Karpas-422 (cell line): ENCODE data around the gene SLCO3A1. TPM values are rescaled to one million over a fixed set of nuclear protein-coding genes. Genes with fewer than 3 reads are reported as not detected.
A peak's percentile ranks its signal among the peaks of the same experiment; 100 is the strongest.

Experiments
- DNase-seq: peaks from one replicate; pipeline ENCODE4 v3.0.0-alpha.2; 2015
- H2AFZ ChIP-seq: fragments of 200-600 bp; sonication (generic); 2 replicates; pipeline ENCODE4 v1.6.1; 2014; ENCODE audit warnings: antibody characterized with exemption, low read length, mixed read lengths
- H3K27ac ChIP-seq: fragments of 200-600 bp; sonication (generic); 2 replicates; pipeline ENCODE4 v1.5.1; 2014; ENCODE audit warnings: mild to moderate bottlenecking, low read length, moderate library complexity
- H3K27me3 ChIP-seq: fragments of 200-600 bp; sonication (generic); 2 replicates; pipeline ENCODE4 v1.6.1; 2014; ENCODE audit warnings: low read length, mixed read lengths
- H3K36me3 ChIP-seq: fragments of 200-600 bp; sonication (generic); 2 replicates; pipeline ENCODE4 v1.6.1; 2014; ENCODE audit warnings: low read length, mixed read lengths; ENCODE audit not compliant: insufficient read depth
- H3K4me1 ChIP-seq: fragments of 200-600 bp; sonication (generic); 2 replicates; pipeline ENCODE4 v1.6.1; 2014; ENCODE audit warnings: mild to moderate bottlenecking, low read length, mixed read lengths
- H3K4me2 ChIP-seq: fragments of 200-600 bp; sonication (generic); 2 replicates; pipeline ENCODE4 v1.6.1; 2014; ENCODE audit warnings: low read length, low read depth, mild to moderate bottlenecking; ENCODE audit not compliant: poor library complexity, severe bottlenecking
- H3K4me3 ChIP-seq: fragments of 200-600 bp; sonication (generic); 2 replicates; pipeline ENCODE4 v1.5.1; 2014; ENCODE audit warnings: mild to moderate bottlenecking, antibody characterized with exemption, low read length, mixed read lengths
- H3K79me2 ChIP-seq: fragments of 200-600 bp; sonication (generic); 2 replicates; pipeline ENCODE4 v1.6.1; 2014; ENCODE audit warnings: mild to moderate bottlenecking, low read length, mixed read lengths
- H3K9ac ChIP-seq: fragments of 200-600 bp; sonication (generic); 2 replicates; pipeline ENCODE4 v1.6.0; 2014; ENCODE audit warnings: low read length
- H3K9me2 ChIP-seq: fragments of 200-600 bp; sonication (generic), shearing (Covaris generic); replicated peaks from 2 replicates; pipeline ENCODE4 v1.6.0; 2014; ENCODE audit warnings: mild to moderate bottlenecking, low read length, moderate library complexity; ENCODE audit not compliant: insufficient read depth
- H3K9me3 ChIP-seq: fragments of 300-700, 200-600 bp; sonication (generic); 2 replicates; pipeline ENCODE4 v1.6.1; 2014; ENCODE audit warnings: low read length, mixed read lengths
- H4K20me1 ChIP-seq: fragments of 200-600 bp; sonication (generic); 2 replicates; pipeline ENCODE4 v1.6.1; 2014; ENCODE audit warnings: mild to moderate bottlenecking, antibody characterized with exemption, low read length, low read depth; ENCODE audit not compliant: insufficient read depth
- total RNA-seq: library from RNA; depleted of rRNA; stranded (reverse); fragments of >200 nt; shearing (Covaris generic); gene quantifications from 2 replicates; pipeline ENCODE4 v1.2.3, GENCODE V29; 2014; ENCODE audit warnings: low replicate concordance

The SLCO3A1 gene
- total RNA-seq, 1 experiment from 2014 or later, result 36.2 TPM

DNA sequence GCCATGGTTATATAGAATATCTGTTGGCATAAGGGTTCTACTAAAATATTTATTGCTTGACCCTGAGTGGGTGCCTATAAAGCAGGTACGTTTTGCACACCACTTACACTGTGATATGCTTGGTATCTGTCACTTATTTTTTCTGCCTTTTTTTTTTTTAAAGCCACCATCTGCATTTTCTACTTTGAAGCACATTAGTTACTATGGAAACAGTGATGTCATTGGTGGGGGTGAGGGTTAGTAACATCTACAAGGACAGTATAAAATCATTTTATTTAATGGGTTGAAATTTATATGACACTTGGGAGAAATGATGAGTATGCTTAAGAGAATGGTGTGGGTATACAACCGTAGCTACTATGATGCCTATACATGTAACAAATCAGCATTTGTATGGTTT is 25.6 kb downstream of the SLCO3A1 start:
- no peak overlapping the region for H3K9ac ChIP-seq
- peaks cover 100% of the 10 kb centered on the region for H3K79me2 ChIP-seq
- H4K20me1 ChIP-seq, result peaks cover 33% of the 10 kb centered on the region
- H3K36me3 ChIP-seq, result peaks cover 2% of the 10 kb centered on the region; the same call in 1 of the 2 replicates
- H3K4me2 ChIP-seq, result no peak overlapping the region
- no peak overlapping the region for H3K4me3 ChIP-seq
- DNase-seq, result no peak
- H3K9me2 ChIP-seq, result no peaks in the 10 kb centered on the region
- no peak overlapping the region for H3K27ac ChIP-seq
- no peaks in the 10 kb centered on the region for H3K9me3 ChIP-seq
- no peaks in the 10 kb centered on the region for H3K27me3 ChIP-seq
- peaks cover 20% of the 10 kb centered on the region for H3K4me1 ChIP-seq
- no peak overlapping the region for H2AFZ ChIP-seq

GRCh38 chr15:91880373-91880772 is 26.9 kb downstream of the SLCO3A1 start:
- Histone ChIP-seq H3K4me3 (no peak overlapping the region), H3K4me1 (peaks cover 20% of the 10 kb centered on the region), H3K9me2 (no peaks in the 10 kb centered on the region), H3K4me2 (no peak overlapping the region), H3K9me3 (no peaks in the 10 kb centered on the region), H3K79me2 (peaks cover 100% of the 10 kb centered on the region), H4K20me1 (peaks cover 27% of the 10 kb centered on the region), H3K36me3 (no peaks in the 10 kb centered on the region), H3K27ac (no peak overlapping the region), H2AFZ (no peak overlapping the region), H3K27me3 (no peaks in the 10 kb centered on the region), H3K9ac (no peak overlapping the region)
- no peak for DNase-seq

GRCh38 chr15:91881569-91882297 is 28.2 kb downstream of the SLCO3A1 start:
- peaks cover 35% of the 10 kb centered on the region for H4K20me1 ChIP-seq
- H3K4me2 ChIP-seq, result no peak overlapping the region
- H3K36me3 ChIP-seq, result no peaks in the 10 kb centered on the region
- no peak for DNase-seq
- peaks cover 100% of the 10 kb centered on the region for H3K79me2 ChIP-seq
- H3K9ac ChIP-seq, result no peak overlapping the region
- no peak overlapping the region for H3K4me3 ChIP-seq
- peaks cover 29% of the 10 kb centered on the region for H3K4me1 ChIP-seq
- H3K9me3 ChIP-seq, result no peaks in the 10 kb centered on the region
- H2AFZ ChIP-seq, result no peak overlapping the region
- H3K27me3 ChIP-seq, result no peaks in the 10 kb centered on the region
- no peaks in the 10 kb centered on the region for H3K9me2 ChIP-seq
- no peak overlapping the region for H3K27ac ChIP-seq

DNA sequence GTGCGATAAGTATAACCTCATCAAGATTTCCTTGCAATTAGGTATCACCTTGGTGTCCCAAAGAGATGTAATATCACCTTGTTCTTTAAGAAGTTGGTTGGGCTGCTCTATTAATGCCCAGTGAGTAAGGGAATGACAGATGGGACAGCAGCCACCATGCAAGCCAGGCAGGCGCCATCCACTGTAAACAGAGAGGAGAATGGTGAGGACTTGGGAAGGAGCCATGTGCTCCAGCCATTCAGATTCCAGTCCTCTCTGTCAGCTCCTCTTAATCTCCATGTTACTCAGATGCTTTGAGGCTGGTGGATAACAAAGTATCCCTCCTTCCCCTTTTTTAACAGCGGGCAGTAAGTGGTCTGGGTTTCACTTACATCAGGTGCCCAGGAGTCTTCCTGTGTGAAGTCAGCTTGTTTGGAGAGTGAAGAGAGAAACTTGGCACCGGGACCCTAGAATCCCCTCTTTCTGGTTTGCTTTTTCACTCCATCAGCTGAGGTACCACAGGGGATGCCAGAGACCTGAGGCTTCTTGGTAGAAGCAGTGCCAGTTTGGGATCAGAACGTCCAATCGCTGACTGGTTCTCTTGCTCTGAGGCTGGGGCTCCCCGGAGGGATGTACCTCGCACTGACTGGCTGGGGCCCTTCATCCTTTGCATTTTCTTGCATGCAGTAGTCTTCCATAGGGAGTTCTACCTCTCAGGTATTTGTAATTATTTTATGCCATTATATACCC is 29.5 kb downstream of the SLCO3A1 start:
- peaks cover 42% of the 10 kb centered on the region for H4K20me1 ChIP-seq

DNA sequence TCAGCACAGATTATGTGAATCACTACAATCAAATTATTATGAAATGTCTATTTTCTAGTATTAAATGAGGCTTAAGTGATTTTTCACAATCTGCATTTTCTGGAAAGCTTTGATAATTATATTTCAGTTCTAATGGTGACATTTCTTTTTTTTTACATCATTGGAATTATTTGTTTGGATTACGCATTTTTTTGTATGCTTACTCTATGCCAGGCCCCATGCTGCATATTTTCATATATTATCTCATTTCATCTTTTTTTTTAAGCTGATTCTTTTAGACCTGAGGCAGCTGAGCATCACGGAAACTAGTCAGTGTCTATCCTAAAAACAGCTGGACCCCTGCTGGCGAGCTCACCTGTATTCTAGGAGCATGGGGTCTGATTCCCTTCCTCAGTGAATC is 31.1 kb downstream of the SLCO3A1 start:
- Histone ChIP-seq H3K4me2 (no peak overlapping the region), H3K9me2 (no peaks in the 10 kb centered on the region), H3K36me3 (peaks cover 9% of the 10 kb centered on the region), H3K9ac (no peak overlapping the region), H3K27ac (no peak overlapping the region), H3K9me3 (no peaks in the 10 kb centered on the region), H3K4me3 (no peak overlapping the region), H3K79me2 (peaks cover 100% of the 10 kb centered on the region), H4K20me1 (peaks cover 32% of the 10 kb centered on the region), H2AFZ (no peak overlapping the region), H3K4me1 (peaks cover 44% of the 10 kb centered on the region), H3K27me3 (no peaks in the 10 kb centered on the region)
- no peak for DNase-seq

More for the DNA sequence above, 29.5 kb downstream of the SLCO3A1 start:
- H3K4me3 ChIP-seq, result no peak overlapping the region
- H2AFZ ChIP-seq, result no peak overlapping the region
- no peak overlapping the region for H3K9ac ChIP-seq
- no peaks in the 10 kb centered on the region for H3K27me3 ChIP-seq
- H3K79me2 ChIP-seq, result peaks cover 100% of the 10 kb centered on the region
- DNase-seq, result no peak
- no peak overlapping the region for H3K27ac ChIP-seq
- H3K4me2 ChIP-seq, result no peak overlapping the region
- H3K4me1 ChIP-seq, result peaks cover 35% of the 10 kb centered on the region
- H3K9me2 ChIP-seq, result no peaks in the 10 kb centered on the region
- H3K36me3 ChIP-seq, result peaks cover 3% of the 10 kb centered on the region; the same call in 1 of the 2 replicates
- no peaks in the 10 kb centered on the region for H3K9me3 ChIP-seq

DNA sequence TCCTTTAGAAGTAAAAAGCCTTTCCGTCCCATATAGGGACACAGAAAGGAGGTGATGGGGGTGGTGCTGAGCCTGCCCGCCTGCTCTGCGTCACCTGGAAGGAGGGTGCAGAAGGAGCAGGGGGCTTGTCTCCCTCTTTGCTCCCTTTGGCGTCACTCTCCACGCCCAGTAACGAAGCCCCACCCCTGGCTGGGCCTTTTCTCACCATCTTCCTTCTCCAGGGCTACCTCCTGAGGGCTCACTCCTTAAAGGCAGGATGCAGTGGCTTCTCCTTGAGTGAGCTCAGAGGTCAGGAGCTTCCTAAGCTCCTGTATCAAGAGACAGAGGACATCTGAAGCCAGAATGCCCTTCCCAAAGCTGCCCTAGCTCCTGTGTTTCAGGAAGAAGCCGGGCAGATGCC is 31.5 kb downstream of the SLCO3A1 start:
- H3K27ac ChIP-seq, result no peak overlapping the region
- H3K79me2 ChIP-seq, result peaks cover 100% of the 10 kb centered on the region
- H3K4me1 ChIP-seq, result peaks cover 44% of the 10 kb centered on the region
- H3K9me3 ChIP-seq, result no peaks in the 10 kb centered on the region
- H3K9me2 ChIP-seq, result no peaks in the 10 kb centered on the region
- H3K27me3 ChIP-seq, result no peaks in the 10 kb centered on the region
- DNase-seq, result no peak
- H3K4me3 ChIP-seq, result no peak overlapping the region
- peaks cover 32% of the 10 kb centered on the region for H4K20me1 ChIP-seq
- H2AFZ ChIP-seq, result no peak overlapping the region
- no peak overlapping the region for H3K9ac ChIP-seq
- peaks cover 12% of the 10 kb centered on the region for H3K36me3 ChIP-seq
- H3K4me2 ChIP-seq, result no peak overlapping the region

GRCh38 chr15:91885714-91886270 is 32.3 kb downstream of the SLCO3A1 start:
- H3K27ac ChIP-seq, result no peak overlapping the region
- H3K9ac ChIP-seq, result no peak overlapping the region
- peaks cover 100% of the 10 kb centered on the region for H3K79me2 ChIP-seq
- DNase-seq, result peak; percentile 45
- H4K20me1 ChIP-seq, result peaks cover 32% of the 10 kb centered on the region
- no peak overlapping the region for H2AFZ ChIP-seq
- H3K4me3 ChIP-seq, result no peak overlapping the region
- no peak overlapping the region for H3K4me2 ChIP-seq
- peaks cover 44% of the 10 kb centered on the region for H3K4me1 ChIP-seq
- H3K36me3 ChIP-seq, result peaks cover 18% of the 10 kb centered on the region
- H3K27me3 ChIP-seq, result no peaks in the 10 kb centered on the region
- no peaks in the 10 kb centered on the region for H3K9me2 ChIP-seq
- H3K9me3 ChIP-seq, result no peaks in the 10 kb centered on the region

DNA sequence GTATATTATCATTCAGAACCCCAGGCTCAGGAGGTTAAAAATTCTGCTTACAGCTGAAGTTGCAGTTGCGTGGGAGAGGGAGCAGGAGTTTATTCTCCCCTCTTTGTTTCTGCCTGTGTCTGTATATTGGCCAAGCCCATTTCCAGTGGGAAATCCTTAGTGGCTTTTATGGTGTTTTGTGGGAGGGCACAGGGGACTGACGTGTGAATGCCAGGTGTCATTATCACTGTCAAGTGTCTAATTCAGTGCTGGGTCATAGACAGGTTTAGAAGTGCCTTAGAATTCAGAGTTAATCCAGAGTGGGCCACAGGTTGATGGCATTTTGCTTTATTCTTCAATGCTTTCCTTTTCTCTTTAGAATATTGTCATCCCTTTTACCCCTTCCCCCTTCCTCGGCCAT is 33.4 kb downstream of the SLCO3A1 start:
- Histone ChIP-seq H3K9me3 (no peaks in the 10 kb centered on the region), H3K27ac (no peak overlapping the region), H3K4me3 (no peak overlapping the region), H4K20me1 (peaks cover 30% of the 10 kb centered on the region), H3K4me2 (no peak overlapping the region), H3K4me1 (peaks cover 42% of the 10 kb centered on the region), H3K9me2 (no peaks in the 10 kb centered on the region), H3K9ac (no peak overlapping the region), H3K79me2 (peaks cover 100% of the 10 kb centered on the region), H3K27me3 (no peaks in the 10 kb centered on the region), H2AFZ (no peak overlapping the region), H3K36me3 (peaks cover 27% of the 10 kb centered on the region)
- no peak for DNase-seq
